ENCODE measurements around the gene ZNF341. TPM values are rescaled to one million over a fixed set of nuclear protein-coding genes. Genes with fewer than 3 reads are reported as not detected.

ZNF341 gene
- total and polyA plus RNA-seq, 2 experiments from 2014 or later = 4.3 to 6.1 TPM

DNA sequence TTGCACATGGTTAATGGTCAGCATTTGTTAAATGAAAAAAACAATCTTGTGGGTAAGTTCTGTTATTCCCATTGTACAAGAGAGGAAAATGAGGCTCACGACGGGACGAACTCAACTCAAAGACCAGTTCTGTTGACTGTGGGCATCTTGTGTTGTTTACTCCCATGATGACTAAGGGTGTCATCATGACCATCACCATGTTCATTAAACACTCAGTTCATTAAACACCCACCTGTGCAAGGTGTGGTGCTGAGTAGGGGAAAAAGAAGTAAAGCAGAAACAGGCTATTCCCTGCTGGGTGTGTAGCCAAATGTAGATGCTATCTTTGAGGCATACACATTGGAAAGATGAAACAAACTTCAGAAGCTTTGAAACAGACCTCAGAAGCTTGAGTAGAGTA lies 83.9 kb downstream of the ZNF341 start (continued):
- TF ChIP-seq ZNF114 (CRISPR knock-in tag; IDR thresholded peaks at IDR 0.05) (no peak), CREB1 (CRISPR knock-in tag; IDR thresholded peaks at IDR 0.05; ENCODE audit: low read depth) (no peak), NANOG (IDR thresholded peaks at IDR 0.05; ENCODE audit: borderline replicate concordance) (no peak)

DNA sequence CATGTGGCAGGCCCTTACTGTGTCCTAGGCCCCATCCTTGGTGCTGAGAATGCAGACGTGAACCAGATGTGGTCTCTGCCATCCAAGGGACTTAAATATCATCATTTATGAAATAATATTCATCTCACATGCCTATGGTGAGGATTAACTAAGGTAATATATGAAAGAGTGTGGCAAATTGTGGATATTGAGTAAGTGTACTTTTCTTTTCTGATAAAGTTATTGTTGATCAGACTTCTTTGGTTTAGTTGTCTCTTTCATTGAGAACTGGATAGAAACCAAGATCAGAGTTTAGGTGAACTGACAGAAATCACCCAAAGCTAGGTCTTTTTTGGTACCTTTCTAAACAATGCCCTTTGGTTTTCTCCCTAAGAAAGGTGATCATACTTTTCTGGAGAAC lies 84.4 kb downstream of the ZNF341 start:
- no peak for TF ChIP-seq EZH2phosphoT487 (IDR thresholded peaks at IDR 0.05; ENCODE audit: unreplicated experiment)
- TF ChIP-seq ZNF331 (CRISPR knock-in tag; IDR thresholded peaks at IDR 0.05; ENCODE audit: low read depth) = no peak
- TF ChIP-seq ZNF114 (CRISPR knock-in tag; IDR thresholded peaks at IDR 0.05) = no peak
- TF ChIP-seq, protein P1, sequence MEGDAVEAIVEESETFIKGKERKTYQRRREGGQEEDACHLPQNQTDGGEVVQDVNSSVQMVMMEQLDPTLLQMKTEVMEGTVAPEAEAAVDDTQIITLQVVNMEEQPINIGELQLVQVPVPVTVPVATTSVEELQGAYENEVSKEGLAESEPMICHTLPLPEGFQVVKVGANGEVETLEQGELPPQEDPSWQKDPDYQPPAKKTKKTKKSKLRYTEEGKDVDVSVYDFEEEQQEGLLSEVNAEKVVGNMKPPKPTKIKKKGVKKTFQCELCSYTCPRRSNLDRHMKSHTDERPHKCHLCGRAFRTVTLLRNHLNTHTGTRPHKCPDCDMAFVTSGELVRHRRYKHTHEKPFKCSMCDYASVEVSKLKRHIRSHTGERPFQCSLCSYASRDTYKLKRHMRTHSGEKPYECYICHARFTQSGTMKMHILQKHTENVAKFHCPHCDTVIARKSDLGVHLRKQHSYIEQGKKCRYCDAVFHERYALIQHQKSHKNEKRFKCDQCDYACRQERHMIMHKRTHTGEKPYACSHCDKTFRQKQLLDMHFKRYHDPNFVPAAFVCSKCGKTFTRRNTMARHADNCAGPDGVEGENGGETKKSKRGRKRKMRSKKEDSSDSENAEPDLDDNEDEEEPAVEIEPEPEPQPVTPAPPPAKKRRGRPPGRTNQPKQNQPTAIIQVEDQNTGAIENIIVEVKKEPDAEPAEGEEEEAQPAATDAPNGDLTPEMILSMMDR (conservative IDR thresholded peaks at IDR 0.05; ENCODE audit: low read depth in 2 of 2) = no peak
- TF ChIP-seq, protein P2, sequence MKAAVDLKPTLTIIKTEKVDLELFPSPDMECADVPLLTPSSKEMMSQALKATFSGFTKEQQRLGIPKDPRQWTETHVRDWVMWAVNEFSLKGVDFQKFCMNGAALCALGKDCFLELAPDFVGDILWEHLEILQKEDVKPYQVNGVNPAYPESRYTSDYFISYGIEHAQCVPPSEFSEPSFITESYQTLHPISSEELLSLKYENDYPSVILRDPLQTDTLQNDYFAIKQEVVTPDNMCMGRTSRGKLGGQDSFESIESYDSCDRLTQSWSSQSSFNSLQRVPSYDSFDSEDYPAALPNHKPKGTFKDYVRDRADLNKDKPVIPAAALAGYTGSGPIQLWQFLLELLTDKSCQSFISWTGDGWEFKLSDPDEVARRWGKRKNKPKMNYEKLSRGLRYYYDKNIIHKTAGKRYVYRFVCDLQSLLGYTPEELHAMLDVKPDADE (IDR thresholded peaks at IDR 0.05) = no peak
- no peak for TF ChIP-seq STAT1 (IDR thresholded peaks at IDR 0.05; ENCODE audit: unreplicated experiment)
- no peak for TF ChIP-seq POLR2AphosphoS5 (IDR thresholded peaks at IDR 0.05; ENCODE audit: low read depth)
- TF ChIP-seq, protein P3, sequence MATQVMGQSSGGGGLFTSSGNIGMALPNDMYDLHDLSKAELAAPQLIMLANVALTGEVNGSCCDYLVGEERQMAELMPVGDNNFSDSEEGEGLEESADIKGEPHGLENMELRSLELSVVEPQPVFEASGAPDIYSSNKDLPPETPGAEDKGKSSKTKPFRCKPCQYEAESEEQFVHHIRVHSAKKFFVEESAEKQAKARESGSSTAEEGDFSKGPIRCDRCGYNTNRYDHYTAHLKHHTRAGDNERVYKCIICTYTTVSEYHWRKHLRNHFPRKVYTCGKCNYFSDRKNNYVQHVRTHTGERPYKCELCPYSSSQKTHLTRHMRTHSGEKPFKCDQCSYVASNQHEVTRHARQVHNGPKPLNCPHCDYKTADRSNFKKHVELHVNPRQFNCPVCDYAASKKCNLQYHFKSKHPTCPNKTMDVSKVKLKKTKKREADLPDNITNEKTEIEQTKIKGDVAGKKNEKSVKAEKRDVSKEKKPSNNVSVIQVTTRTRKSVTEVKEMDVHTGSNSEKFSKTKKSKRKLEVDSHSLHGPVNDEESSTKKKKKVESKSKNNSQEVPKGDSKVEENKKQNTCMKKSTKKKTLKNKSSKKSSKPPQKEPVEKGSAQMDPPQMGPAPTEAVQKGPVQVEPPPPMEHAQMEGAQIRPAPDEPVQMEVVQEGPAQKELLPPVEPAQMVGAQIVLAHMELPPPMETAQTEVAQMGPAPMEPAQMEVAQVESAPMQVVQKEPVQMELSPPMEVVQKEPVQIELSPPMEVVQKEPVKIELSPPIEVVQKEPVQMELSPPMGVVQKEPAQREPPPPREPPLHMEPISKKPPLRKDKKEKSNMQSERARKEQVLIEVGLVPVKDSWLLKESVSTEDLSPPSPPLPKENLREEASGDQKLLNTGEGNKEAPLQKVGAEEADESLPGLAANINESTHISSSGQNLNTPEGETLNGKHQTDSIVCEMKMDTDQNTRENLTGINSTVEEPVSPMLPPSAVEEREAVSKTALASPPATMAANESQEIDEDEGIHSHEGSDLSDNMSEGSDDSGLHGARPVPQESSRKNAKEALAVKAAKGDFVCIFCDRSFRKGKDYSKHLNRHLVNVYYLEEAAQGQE (IDR thresholded peaks at IDR 0.05; ENCODE audit: unreplicated experiment) = no peak
- TF ChIP-seq, protein P4, sequence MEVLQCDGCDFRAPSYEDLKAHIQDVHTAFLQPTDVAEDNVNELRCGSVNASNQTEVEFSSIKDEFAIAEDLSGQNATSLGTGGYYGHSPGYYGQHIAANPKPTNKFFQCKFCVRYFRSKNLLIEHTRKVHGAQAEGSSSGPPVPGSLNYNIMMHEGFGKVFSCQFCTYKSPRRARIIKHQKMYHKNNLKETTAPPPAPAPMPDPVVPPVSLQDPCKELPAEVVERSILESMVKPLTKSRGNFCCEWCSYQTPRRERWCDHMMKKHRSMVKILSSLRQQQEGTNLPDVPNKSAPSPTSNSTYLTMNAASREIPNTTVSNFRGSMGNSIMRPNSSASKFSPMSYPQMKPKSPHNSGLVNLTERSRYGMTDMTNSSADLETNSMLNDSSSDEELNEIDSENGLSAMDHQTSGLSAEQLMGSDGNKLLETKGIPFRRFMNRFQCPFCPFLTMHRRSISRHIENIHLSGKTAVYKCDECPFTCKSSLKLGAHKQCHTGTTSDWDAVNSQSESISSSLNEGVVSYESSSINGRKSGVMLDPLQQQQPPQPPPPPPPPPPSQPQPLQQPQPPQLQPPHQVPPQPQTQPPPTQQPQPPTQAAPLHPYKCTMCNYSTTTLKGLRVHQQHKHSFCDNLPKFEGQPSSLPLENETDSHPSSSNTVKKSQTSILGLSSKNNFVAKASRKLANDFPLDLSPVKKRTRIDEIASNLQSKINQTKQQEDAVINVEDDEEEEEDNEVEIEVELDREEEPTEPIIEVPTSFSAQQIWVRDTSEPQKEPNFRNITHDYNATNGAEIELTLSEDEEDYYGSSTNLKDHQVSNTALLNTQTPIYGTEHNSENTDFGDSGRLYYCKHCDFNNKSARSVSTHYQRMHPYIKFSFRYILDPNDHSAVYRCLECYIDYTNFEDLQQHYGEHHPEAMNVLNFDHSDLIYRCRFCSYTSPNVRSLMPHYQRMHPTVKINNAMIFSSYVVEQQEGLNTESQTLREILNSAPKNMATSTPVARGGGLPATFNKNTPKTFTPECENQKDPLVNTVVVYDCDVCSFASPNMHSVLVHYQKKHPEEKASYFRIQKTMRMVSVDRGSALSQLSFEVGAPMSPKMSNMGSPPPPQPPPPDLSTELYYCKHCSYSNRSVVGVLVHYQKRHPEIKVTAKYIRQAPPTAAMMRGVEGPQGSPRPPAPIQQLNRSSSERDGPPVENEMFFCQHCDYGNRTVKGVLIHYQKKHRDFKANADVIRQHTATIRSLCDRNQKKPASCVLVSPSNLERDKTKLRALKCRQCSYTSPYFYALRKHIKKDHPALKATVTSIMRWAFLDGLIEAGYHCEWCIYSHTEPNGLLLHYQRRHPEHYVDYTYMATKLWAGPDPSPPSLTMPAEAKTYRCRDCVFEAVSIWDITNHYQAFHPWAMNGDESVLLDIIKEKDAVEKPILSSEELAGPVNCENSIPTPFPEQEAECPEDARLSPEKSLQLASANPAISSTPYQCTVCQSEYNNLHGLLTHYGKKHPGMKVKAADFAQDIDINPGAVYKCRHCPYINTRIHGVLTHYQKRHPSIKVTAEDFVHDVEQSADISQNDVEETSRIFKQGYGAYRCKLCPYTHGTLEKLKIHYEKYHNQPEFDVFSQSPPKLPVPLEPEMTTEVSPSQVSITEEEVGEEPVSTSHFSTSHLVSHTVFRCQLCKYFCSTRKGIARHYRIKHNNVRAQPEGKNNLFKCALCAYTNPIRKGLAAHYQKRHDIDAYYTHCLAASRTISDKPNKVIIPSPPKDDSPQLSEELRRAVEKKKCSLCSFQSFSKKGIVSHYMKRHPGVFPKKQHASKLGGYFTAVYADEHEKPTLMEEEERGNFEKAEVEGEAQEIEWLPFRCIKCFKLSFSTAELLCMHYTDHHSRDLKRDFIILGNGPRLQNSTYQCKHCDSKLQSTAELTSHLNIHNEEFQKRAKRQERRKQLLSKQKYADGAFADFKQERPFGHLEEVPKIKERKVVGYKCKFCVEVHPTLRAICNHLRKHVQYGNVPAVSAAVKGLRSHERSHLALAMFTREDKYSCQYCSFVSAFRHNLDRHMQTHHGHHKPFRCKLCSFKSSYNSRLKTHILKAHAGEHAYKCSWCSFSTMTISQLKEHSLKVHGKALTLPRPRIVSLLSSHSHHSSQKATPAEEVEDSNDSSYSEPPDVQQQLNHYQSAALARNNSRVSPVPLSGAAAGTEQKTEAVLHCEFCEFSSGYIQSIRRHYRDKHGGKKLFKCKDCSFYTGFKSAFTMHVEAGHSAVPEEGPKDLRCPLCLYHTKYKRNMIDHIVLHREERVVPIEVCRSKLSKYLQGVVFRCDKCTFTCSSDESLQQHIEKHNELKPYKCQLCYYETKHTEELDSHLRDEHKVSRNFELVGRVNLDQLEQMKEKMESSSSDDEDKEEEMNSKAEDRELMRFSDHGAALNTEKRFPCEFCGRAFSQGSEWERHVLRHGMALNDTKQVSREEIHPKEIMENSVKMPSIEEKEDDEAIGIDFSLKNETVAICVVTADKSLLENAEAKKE (CRISPR knock-in tag; IDR thresholded peaks at IDR 0.05) = no peak
- TF ChIP-seq NANOG (IDR thresholded peaks at IDR 0.05; ENCODE audit: borderline replicate concordance) = no peak
- no peak for TF ChIP-seq CREB1 (CRISPR knock-in tag; IDR thresholded peaks at IDR 0.05; ENCODE audit: low read depth)
- no peak for TF ChIP-seq EZH2 (IDR thresholded peaks at IDR 0.05; ENCODE audit: low read depth, unreplicated experiment)
- no peak for TF ChIP-seq JUNB (IDR thresholded peaks at IDR 0.05; ENCODE audit: unreplicated experiment)
- no peak overlapping the region for H3K4me2 ChIP-seq
- ATAC-seq (no peak), DNase-seq (ENCODE audit: low spot score) (no peak)
- peaks cover 14% of the 10 kb centered on the region for H3K4me1 ChIP-seq (ENCODE audit: insufficient read depth)
- Mint-ChIP-seq H3K4me1 (peaks cover 30% of the 10 kb centered on the region), H3K4me3 (no peak overlapping the region), H3K27me3 (ENCODE audit: insufficient read depth, low read depth, poor library complexity) (peaks cover 4% of the 10 kb centered on the region), H3K27ac (no peak overlapping the region), H3K36me3 (ENCODE audit: low read depth) (peaks cover 3% of the 10 kb centered on the region; the same call in 1 of the 3 replicates), H3K9me3 (no peaks in the 10 kb centered on the region)
- H3F3A ChIP-seq (replicated peaks; ENCODE audit: low read depth) = no peaks in the 10 kb centered on the region
- H3K4me3 ChIP-seq = no peak overlapping the region
- H3K79me2 ChIP-seq (replicated peaks; ENCODE audit: insufficient read depth) = peaks cover 98% of the 10 kb centered on the region
- H4K20me1 ChIP-seq (replicated peaks; ENCODE audit: insufficient read depth) = peaks cover 56% of the 10 kb centered on the region
- no peak overlapping the region for H2AFZ ChIP-seq
- no peaks in the 10 kb centered on the region for H3K27me3 ChIP-seq (ENCODE audit: insufficient read depth)
- no peak overlapping the region for H3K27ac ChIP-seq (ENCODE audit: low read depth)
- H3K36me3 ChIP-seq (ENCODE audit: insufficient read depth) = no peaks in the 10 kb centered on the region
- no peaks in the 10 kb centered on the region for H3K9me2 ChIP-seq (ENCODE audit: insufficient read depth)

All from GM23338 (cell line).